ENCODE data around the gene SHKBP1. TPM values are rescaled to one million over a fixed set of nuclear protein-coding genes. Genes with fewer than 3 reads are reported as not detected.
"Not testable (repeated sequence)": the region's sequence is repeated elsewhere in the genome, so short reads cannot be mapped to it uniquely, and the experiment has no call there.

SHKBP1 gene
- polyA plus RNA-seq, 5 donors: 34.3 to 55.7 (median 38.9) TPM

GRCh38 chr19:40552848-40553247 lies 23.8 kb upstream of the SHKBP1 start:
- DNase-seq: no peak

- DNase-seq: no peak
Measured at GRCh38 chr19:40553885-40554857, 22.5 kb upstream of the SHKBP1 start.

- DNase-seq: no peak
Measured at GRCh38 chr19:40555978-40556689, 20.5 kb upstream of the SHKBP1 start.

GRCh38 chr19:40556953-40557530 lies 19.6 kb upstream of the SHKBP1 start:
- no peak for DNase-seq

DNA sequence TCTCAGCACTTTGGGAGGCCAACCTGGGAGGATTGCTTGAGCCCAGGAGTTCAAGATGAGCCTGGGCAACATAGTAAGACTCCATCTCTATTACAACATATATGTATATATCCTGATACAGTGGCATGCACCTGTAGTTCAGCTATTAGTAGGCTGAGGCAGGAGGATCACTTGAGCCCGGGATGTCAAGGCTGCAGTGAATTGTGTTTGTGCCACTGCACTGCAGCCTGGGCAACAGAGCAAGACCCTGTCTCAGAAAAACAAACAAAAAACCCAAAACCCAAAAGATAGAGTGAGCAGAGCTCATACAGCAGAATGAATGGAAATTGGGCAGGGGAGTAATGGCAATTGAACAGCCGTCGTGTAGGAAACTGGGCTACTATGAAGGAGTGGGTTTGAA lies 17.3 kb upstream of the SHKBP1 start:
- DNase-seq: no peak

GRCh38 chr19:40560092-40560507 lies 16.6 kb upstream of the SHKBP1 start:
- no peak for DNase-seq

DNA sequence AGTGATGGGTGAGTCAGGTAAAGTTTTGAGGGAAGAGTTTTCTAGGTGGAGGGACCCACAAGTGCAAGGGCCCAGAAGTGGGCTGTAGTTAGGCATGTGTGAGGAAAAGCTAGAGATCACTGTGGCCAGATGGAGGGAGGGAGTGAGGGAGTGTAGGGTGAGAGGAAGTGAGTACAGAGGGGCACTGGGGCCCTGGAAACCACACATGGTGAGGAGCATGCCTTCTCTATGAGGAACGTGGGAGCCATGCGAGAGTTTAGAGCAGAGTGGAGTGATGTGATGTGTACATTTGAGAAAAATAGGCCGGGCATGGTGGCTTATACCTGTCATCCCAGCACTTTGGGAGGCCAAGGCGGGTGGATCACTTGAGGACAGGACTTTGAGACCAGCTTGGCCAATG lies 14.7 kb upstream of the SHKBP1 start:
- DNase-seq: no peak

DNA sequence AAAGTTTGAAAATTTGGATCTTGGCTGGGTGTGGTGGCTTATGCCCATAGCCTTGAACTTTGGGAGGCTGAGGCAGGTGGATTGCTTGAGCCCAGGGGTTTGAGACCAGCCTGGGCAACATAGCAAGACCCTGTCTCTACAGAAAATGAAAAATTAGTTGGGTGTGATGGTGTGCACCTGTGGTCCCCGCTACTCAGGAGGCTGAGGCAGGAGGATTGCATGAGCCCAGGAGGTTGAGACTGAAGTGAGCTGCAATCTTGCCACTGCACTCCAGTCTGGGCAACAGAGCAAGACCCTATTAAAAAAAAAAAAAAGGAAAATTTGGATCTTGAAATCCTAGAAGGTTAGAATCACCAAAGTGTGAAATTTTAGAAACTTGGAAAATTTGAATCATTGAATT lies 12.1 kb upstream of the SHKBP1 start:
- DNase-seq: not testable (repeated sequence)

GRCh38 chr19:40565355-40565754 lies 11.3 kb upstream of the SHKBP1 start:
- DNase-seq: no peak

- no peak for DNase-seq
Measured at GRCh38 chr19:40565910-40566495, 10.7 kb upstream of the SHKBP1 start.

GRCh38 chr19:40567040-40567749 lies 9.5 kb upstream of the SHKBP1 start:
- DNase-seq: no peak

GRCh38 chr19:40567750-40568494 lies 8.8 kb upstream of the SHKBP1 start:
- DNase-seq: no peak

DNA sequence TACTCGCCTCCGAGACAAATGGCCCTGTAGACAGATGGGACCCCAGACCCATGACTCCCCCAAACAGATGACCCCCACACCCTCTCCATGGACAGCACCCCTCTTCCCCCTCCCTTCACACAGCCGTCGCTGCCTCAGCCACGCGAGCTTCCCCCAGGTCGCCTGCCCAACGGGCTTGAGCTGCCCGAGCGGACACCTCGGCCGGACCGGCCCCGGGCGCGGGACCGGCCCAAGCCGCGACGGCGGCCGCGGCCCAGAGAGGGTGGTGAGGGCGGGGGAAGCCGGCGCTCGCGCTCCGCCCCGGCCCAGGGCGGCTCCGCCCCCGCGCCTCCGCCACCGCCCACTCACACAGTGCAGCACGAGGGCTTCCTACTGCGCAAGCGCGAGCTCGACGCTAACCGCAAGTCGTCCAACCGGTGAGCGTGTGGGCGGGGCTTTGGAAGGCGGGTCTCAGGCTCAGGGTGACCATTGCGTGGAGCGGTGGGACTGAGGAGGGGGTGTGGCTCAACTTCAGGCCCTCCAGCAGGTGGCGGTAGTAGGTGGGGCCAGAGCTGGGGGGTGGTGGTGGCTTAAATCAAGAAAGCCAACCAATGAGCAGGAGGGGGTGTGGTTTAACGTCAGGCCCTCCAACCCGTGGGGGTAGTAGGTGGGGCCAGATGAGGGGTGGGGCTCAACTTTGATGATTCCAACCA lies 6.2 kb upstream of the SHKBP1 start:
- DNase-seq: peak; percentile 89 to 93

- no peak for DNase-seq
Measured at GRCh38 chr19:40571005-40571318, 5.7 kb upstream of the SHKBP1 start.

DNA sequence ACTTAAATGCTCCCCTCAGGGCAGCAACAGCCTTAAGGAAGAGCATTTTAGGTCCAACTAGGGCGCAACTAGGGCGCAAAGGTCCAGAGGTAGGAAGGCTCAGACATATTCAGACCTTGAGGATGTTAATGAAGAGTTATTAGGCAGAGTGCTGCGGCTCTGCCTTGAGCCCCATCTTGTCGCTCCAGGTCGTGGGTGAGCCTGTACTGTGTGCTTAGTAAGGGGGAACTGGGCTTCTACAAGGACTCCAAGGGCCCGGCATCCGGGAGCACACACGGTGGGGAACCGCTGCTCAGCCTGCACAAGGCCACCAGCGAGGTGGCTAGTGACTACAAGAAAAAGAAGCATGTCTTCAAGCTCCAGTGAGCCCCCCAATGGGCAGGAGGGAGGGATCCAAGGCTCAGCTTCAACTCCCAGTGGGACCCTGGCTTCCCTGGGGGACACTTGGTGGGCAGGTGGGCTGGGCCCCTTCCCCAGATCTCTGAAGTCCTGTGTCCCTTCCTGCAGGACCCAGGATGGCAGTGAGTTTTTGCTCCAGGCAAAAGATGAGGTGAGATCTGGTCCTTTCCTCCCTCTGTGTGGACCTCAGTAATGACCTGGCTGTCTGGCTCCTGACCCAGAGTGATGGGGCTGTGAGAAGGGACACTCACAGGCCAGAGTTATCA lies 4.7 kb upstream of the SHKBP1 start:
- DNase-seq: no peak

DNA sequence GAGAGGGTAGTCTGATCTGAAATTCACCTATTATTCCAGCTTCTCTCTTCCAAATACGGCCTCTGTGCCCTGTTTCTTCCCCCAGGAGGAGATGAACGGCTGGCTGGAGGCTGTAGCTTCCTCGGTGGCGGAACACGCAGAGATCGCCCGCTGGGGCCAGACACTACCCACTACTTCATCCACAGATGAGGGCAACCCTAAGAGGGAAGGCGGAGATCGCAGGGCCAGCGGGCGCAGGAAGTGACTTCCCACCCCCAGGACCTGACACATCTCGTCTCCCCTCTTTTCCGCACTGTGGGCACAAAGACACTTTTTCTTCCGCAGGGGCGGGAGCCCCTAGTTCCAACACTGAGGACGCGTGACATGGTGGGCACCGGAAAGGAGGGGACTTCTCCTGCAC lies 1.3 kb upstream of the SHKBP1 start:
- no peak for DNase-seq

DNA sequence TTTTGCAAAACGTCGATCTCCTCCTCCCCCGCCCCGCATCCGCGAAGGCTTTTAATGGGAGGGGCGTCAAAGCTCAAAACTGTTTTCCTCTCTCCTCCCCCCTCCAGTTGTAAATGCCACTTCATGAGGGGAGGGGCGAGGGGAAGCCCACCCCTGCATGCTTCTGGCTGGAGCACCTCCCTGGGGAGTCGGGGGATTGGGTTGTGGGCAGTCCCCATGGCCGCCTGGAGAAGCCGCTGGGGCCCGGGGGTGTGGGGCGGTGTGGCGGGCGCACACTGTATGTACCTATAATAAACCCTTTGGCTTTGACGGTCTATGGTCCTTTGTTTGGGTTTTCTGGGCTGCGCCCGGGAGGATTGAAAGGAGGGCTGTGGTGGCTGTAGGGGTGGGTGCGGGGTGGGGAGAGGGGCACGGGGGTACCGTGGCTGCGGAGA lies 505 bp upstream of the SHKBP1 start:
- no peak for DNase-seq

DNA sequence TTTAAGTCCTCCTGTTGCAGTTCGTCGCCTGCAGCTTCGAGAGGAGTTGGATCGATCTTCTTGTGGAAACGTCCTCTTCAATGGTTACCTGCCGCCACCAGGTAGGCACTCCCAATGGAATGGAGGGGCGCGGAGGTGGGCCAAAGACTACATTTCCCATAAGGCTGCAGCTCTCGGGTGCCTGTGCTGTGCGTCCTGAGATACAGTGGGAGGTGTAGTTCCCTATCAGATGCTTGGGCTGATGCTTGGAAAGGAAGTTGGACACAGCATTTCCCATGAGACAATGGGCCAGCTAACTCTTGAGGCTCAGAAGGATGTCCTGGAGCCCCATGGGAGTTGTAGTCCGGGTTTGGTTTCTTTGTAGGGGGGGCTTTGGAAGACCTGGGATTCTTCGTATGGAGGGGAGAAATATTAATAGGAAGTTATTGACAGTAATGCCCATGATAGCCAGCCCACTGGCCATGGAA lies 1.8 kb downstream of the SHKBP1 start:
- DNase-seq: no peak

GRCh38 chr19:40580619-40581018 lies 3.9 kb downstream of the SHKBP1 start:
- no peak for DNase-seq

- no peak for DNase-seq
Measured at GRCh38 chr19:40581531-40581930, 4.9 kb downstream of the SHKBP1 start.
